Endothelial cell of umbilical vein (primary cell): ENCODE measurements around the gene CCDC171.

Source experiments
- EZH2 ChIP-seq: IDR thresholded peaks from 2 replicates; pipeline ENCODE4 v1.6.1; 2012; ENCODE audit warnings: borderline replicate concordance, low read depth, mild to moderate bottlenecking, moderate library complexity, low read length, inconsistent platforms; ENCODE audit not compliant: severe bottlenecking
- FOS ChIP-seq: IDR thresholded peaks from 2 replicates; pipeline ENCODE4 v1.6.1; 2011; ENCODE audit warnings: mild to moderate bottlenecking, low read length, moderate library complexity, borderline replicate concordance; ENCODE audit not compliant: insufficient read depth
- MYC ChIP-seq: IDR thresholded peaks from one replicate; pipeline ENCODE4 v1.6.1; 2011; ENCODE audit warnings: mild to moderate bottlenecking, low read depth, low read length
- POLR2A ChIP-seq: IDR thresholded peaks from 2 replicates; pipeline ENCODE4 v1.6.1; 2012; ENCODE audit warnings: low read depth, mild to moderate bottlenecking, control low read depth, low read length
- POLR2AphosphoS5 ChIP-seq: IDR thresholded peaks from 2 replicates; pipeline ENCODE4 v1.6.1; 2012; ENCODE audit warnings: low read depth, mild to moderate bottlenecking, control low read depth, low read length, moderate library complexity; ENCODE audit not compliant: insufficient read depth
- TF ChIP-seq, protein P1 (sequence below), 2 donors: IDR thresholded peaks; 1 replicate in 1 of 2; 2 replicates in 1 of 2; pipeline ENCODE4 v1.5.1; 2011; ENCODE audit warnings: low read length in 2 of 2, mild to moderate bottlenecking in 2 of 2, moderate library complexity in 2 of 2, control low read depth in 1 of 2, inconsistent platforms in 1 of 2, low read depth in 1 of 2; ENCODE audit not compliant: insufficient read depth in 1 of 2; ENCODE audit errors: extremely low read depth in 1 of 2
- TF ChIP-seq, protein P2 (sequence below): IDR thresholded peaks from 2 replicates; pipeline ENCODE4 v1.6.1; 2011; ENCODE audit not compliant: insufficient read depth, insufficient read length

DNA sequence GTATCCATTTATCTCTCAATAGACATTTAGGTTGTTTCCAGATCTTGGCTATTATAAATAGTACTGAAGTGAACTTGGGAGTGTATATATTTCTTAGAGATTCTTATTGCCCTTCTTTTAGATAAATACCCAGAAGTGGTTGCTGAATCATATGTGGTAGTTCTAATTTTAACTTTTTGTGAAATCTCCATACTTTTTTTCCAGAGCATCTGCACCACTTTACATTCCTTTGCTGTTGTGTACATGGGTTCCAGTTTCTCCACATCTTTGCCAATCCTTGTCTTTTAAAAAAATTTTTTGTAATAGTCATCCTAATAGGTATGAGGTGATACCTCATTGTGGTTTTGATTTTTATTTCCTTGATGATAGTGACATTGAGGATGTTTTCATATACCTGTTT, 303.7 kb downstream of the CCDC171 start:
- TF ChIP-seq POLR2AphosphoS5 (no peak), POLR2A (no peak), EZH2 (no peak), MYC (no peak), FOS (no peak)
- TF ChIP-seq, protein P1, sequence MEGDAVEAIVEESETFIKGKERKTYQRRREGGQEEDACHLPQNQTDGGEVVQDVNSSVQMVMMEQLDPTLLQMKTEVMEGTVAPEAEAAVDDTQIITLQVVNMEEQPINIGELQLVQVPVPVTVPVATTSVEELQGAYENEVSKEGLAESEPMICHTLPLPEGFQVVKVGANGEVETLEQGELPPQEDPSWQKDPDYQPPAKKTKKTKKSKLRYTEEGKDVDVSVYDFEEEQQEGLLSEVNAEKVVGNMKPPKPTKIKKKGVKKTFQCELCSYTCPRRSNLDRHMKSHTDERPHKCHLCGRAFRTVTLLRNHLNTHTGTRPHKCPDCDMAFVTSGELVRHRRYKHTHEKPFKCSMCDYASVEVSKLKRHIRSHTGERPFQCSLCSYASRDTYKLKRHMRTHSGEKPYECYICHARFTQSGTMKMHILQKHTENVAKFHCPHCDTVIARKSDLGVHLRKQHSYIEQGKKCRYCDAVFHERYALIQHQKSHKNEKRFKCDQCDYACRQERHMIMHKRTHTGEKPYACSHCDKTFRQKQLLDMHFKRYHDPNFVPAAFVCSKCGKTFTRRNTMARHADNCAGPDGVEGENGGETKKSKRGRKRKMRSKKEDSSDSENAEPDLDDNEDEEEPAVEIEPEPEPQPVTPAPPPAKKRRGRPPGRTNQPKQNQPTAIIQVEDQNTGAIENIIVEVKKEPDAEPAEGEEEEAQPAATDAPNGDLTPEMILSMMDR (IDR thresholded peaks at IDR 0.05; ENCODE audit: extremely low read depth in 1 of 2, insufficient read depth in 1 of 2, low read depth in 1 of 2, low read length in 2 of 2), result no peak
- TF ChIP-seq, protein P2, sequence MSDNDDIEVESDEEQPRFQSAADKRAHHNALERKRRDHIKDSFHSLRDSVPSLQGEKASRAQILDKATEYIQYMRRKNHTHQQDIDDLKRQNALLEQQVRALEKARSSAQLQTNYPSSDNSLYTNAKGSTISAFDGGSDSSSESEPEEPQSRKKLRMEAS, result no peak
